GM12872 (cell line): ENCODE measurements around the gene RBP4.

Source experiments
- CTCF ChIP-seq: IDR thresholded peaks from 3 replicates; pipeline ENCODE4 v1.5.1; 2011; ENCODE audit warnings: low read depth, mild to moderate bottlenecking, low read length, moderate library complexity; ENCODE audit not compliant: insufficient read depth

RBP4 gene

GRCh38 chr10:93584445-93584844 lies 16.6 kb downstream of the RBP4 start:
- TF ChIP-seq CTCF, result no peak

DNA sequence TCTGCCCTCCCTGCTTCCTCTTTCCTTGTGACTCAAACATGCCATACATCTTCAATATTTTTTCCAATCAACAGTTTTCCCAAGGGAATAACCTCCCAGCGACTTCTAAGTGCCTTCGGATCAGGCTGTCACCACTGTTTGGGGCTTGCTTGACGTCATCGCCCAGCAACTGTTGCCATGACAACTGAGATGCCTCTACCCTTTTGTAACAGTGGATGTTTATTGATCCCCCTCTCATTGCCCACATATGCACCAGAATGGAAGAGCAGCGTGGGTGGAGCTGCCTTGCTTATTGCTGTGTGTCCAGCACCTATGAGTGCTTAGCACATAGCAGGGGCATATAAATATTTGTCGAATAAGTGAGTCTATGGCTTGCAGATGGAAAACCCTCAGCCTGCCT lies 20.2 kb downstream of the RBP4 start:
- TF ChIP-seq CTCF, result no peak

DNA sequence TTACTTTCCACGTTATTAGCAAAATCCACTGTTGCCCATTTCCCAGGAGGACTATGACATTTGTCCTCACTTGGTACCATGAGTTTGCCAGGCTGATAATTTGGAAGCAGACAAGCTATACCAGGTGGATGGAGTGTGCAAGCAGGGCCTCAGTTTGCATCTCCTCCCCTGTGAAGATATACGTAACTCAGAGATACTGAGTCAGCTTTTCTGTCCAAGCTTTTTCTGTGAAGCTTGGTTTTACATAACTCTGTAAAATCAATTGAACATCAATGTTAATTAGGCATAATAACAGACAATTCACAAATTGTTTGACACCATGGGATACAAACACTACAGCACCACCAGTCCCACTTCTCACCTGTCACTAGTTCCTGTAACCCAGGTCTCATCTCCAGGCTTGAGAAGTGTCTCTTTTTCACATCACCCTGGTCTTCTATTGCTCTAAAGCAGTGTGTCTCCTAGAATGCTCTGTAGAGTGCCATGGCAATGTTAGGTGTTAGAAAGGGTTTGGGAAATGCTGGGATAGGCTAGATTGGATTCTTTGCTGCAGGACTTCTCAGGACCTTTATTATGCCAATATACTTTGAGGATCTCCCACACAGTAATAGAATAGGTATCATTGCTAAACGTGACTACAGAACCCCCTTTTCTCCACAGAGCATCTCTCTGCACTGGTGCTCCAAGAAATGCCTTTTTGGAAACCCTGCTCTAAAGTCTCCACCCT lies 20.9 kb downstream of the RBP4 start:
- TF ChIP-seq CTCF, result no peak

GRCh38 chr10:93579089-93579488 lies 21.9 kb downstream of the RBP4 start:
- TF ChIP-seq CTCF, result no peak

DNA sequence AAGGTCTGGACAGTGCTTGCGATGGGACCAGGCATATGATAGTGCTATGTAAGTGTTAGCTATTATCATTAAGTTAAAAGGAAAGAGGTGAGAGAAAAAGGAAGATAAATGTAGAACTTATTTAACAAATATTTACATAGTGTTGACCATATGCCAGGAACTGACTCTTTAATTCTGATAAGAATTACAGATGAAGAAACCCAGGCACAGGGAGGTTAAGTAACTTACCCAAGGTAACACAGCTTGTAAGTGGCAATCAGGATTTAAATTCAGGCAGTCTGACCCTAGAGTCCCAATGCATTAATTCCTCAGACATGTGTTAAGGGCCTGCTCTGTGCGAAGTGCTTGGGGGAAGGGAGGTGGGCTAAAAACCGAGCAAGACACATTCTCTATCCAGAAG lies 23.5 kb downstream of the RBP4 start:
- TF ChIP-seq CTCF, result no peak

DNA sequence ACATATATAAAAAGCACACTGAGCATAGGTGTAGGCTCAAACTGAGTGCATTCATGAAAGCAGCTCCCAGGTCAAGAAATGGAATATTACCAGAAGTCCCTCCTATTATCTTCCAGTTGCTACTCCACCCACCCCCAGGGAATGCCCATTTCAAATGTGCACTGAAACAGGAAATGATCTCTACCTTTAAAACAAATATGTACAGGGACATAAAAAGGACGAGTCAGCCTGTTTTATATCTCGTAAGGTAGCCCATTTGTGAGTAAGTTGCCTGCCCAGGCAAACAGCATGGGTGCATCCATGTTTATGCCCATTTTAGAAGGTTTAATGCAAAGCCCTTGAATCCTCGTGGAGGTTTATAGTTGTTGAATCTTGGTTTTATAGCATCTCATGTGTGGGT lies 24.1 kb downstream of the RBP4 start:
- TF ChIP-seq CTCF, result no peak

- no peak for TF ChIP-seq CTCF
Observed at GRCh38 chr10:93573924-93574323, 27.1 kb downstream of the RBP4 start.
